Inflammatory macrophage treated with lipopolysaccharide for 4 hours (primary cell): Measurements from ENCODE around the gene B3GALT5.
"Not testable (repeated sequence)": the region's sequence is repeated elsewhere in the genome, so short reads cannot be mapped to it uniquely, and the experiment has no call there.

Source experiments
- DNase-seq: peaks from one replicate; pipeline ENCODE4 v3.0.0-alpha.2; 2020

The B3GALT5 gene

GRCh38 chr21:39612233-39613040 lies at the start of gene B3GALT5:
TSS of gene B3GALT5 (plus strand) at chr21:39612940. CDS start at chr21:39660560, 47,620 bp downstream.
- DNase-seq = no peak

- DNase-seq = no peak
These were observed 48.5 kb upstream of the B3GALT5 start for GRCh38 chr21:39564200-39564599.

- no peak for DNase-seq
These were observed 45.4 kb upstream of the B3GALT5 start for GRCh38 chr21:39567180-39567972.

- no peak for DNase-seq
These were observed 44.4 kb upstream of the B3GALT5 start for GRCh38 chr21:39568361-39568760.

- no peak for DNase-seq
These were observed 37.0 kb upstream of the B3GALT5 start for GRCh38 chr21:39575775-39576174.

GRCh38 chr21:39576518-39577128 lies 36.1 kb upstream of the B3GALT5 start:
- DNase-seq = no peak

- DNase-seq = no peak
These were observed 32.9 kb upstream of the B3GALT5 start for GRCh38 chr21:39579734-39580332.

GRCh38 chr21:39580744-39581143 lies 32.0 kb upstream of the B3GALT5 start:
- DNase-seq = no peak

GRCh38 chr21:39581414-39581813 lies 31.3 kb upstream of the B3GALT5 start:
- DNase-seq = no peak

GRCh38 chr21:39582749-39583148 lies 30.0 kb upstream of the B3GALT5 start:
- no peak for DNase-seq

- DNase-seq = not testable (repeated sequence)
These were observed 29.2 kb upstream of the B3GALT5 start for GRCh38 chr21:39583586-39583985.

GRCh38 chr21:39587376-39587775 lies 25.4 kb upstream of the B3GALT5 start:
- DNase-seq = no peak

GRCh38 chr21:39588884-39589283 lies 23.9 kb upstream of the B3GALT5 start:
- DNase-seq = no peak

- no peak for DNase-seq
These were observed 19.2 kb upstream of the B3GALT5 start for GRCh38 chr21:39593522-39593921.

GRCh38 chr21:39595465-39595864 lies 17.3 kb upstream of the B3GALT5 start:
- no peak for DNase-seq

GRCh38 chr21:39597595-39597994 lies 15.1 kb upstream of the B3GALT5 start:
- DNase-seq = no peak

GRCh38 chr21:39599191-39599970 lies 13.4 kb upstream of the B3GALT5 start:
- DNase-seq = no peak

- no peak for DNase-seq
These were observed 11.4 kb upstream of the B3GALT5 start for GRCh38 chr21:39601187-39601928.

- no peak for DNase-seq
These were observed 10.6 kb upstream of the B3GALT5 start for GRCh38 chr21:39602076-39602689.

GRCh38 chr21:39602793-39603192 lies 9.9 kb upstream of the B3GALT5 start:
- DNase-seq = no peak

- no peak for DNase-seq
These were observed 7.8 kb upstream of the B3GALT5 start for GRCh38 chr21:39604951-39605350.
